A673 (cell line): ENCODE results near the gene NKX1-1.
A peak's percentile ranks its signal among the peaks of the same experiment; 100 is the strongest.

ENCODE experiments used
- EZH2 ChIP-seq: fragments of 200-600 bp; sonication (generic); IDR thresholded peaks from 2 replicates; pipeline ENCODE4 v1.6.1; 2017; ENCODE audit warnings: borderline replicate concordance, low read depth, mild to moderate bottlenecking, mixed read lengths, antibody characterized with exemption, low read length; ENCODE audit not compliant: poor library complexity, severe bottlenecking
- TF ChIP-seq, protein P1 (sequence below): fragments of 300-800, 200-600 bp; sonication (generic); conservative IDR thresholded peaks from 2 replicates; pipeline ENCODE4 v1.5.1; 2017; ENCODE audit warnings: low read depth, mild to moderate bottlenecking, antibody characterized with exemption, low read length, moderate library complexity, mixed read lengths

DNA sequence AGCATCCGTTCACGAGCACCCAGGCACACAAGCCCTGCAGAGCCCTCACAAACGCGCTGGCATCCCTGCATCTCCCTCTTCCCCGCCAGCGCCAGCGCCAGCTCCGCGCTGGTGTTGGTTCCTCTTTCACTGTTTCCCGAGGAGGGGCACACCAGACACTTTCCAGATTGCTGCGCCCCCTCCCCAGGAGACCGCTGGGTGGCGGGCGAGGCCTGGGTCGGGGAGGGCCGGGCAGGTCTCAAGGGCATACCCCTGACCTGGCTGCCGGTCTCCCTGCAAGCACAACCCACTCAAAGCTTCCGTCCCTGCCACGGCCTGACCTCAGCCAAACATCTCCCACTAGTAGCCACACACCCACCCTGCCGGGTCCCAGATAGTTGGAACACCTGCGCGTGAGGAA, 2.2 kb upstream of the NKX1-1 start:
- TF ChIP-seq, protein P1, sequence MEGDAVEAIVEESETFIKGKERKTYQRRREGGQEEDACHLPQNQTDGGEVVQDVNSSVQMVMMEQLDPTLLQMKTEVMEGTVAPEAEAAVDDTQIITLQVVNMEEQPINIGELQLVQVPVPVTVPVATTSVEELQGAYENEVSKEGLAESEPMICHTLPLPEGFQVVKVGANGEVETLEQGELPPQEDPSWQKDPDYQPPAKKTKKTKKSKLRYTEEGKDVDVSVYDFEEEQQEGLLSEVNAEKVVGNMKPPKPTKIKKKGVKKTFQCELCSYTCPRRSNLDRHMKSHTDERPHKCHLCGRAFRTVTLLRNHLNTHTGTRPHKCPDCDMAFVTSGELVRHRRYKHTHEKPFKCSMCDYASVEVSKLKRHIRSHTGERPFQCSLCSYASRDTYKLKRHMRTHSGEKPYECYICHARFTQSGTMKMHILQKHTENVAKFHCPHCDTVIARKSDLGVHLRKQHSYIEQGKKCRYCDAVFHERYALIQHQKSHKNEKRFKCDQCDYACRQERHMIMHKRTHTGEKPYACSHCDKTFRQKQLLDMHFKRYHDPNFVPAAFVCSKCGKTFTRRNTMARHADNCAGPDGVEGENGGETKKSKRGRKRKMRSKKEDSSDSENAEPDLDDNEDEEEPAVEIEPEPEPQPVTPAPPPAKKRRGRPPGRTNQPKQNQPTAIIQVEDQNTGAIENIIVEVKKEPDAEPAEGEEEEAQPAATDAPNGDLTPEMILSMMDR: 0 out of 2 replicates have a peak, but pooled peaks have one; percentile 12
- TF ChIP-seq EZH2: no peak
